Neural cell (in vitro differentiated cells): ENCODE measurements around the gene ABCA4. TPM values are rescaled to one million over a fixed set of nuclear protein-coding genes. Genes with fewer than 3 reads are reported as not detected.

Source experiments
- H2AFZ ChIP-seq: fragments of 200-600, 300-800 bp; sonication (generic), shearing (Covaris generic); 2 replicates; pipeline ENCODE4 v1.6.0; 2014; ENCODE audit warnings: low read depth, mild to moderate bottlenecking, antibody characterized with exemption, low read length, moderate library complexity
- H3F3A ChIP-seq: fragments of 200-600 bp; shearing (Covaris generic); 2 replicates; pipeline ENCODE4 v1.6.1; 2016; ENCODE audit warnings: mild to moderate bottlenecking, moderate library complexity, mixed read lengths, antibody characterized with exemption, low read length; ENCODE audit not compliant: insufficient read depth, poor library complexity, severe bottlenecking
- H3K27ac ChIP-seq: fragments of 200-600, 300-800 bp; sonication (generic), shearing (Covaris generic); 2 replicates; pipeline ENCODE4 v1.5.1; 2014; ENCODE audit warnings: mild to moderate bottlenecking, low read length, moderate library complexity
- H3K27me3 ChIP-seq: fragments of 300-800, 200-600 bp; sonication (generic), shearing (Covaris generic); 2 replicates; pipeline ENCODE4 v1.6.0; 2014; ENCODE audit warnings: mild to moderate bottlenecking, low read depth, low read length, moderate library complexity; ENCODE audit not compliant: insufficient read depth
- H3K36me3 ChIP-seq: fragments of 300-800, 200-600 bp; sonication (generic), shearing (Covaris generic); 2 replicates; pipeline ENCODE4 v1.5.1; 2014; ENCODE audit warnings: mild to moderate bottlenecking, antibody characterized with exemption, low read length, moderate library complexity; ENCODE audit not compliant: insufficient read depth
- H3K4me2 ChIP-seq: fragments of 300-800, 200-600 bp; sonication (generic), shearing (Covaris generic); 2 replicates; pipeline ENCODE4 v1.6.0; 2014; ENCODE audit warnings: mild to moderate bottlenecking, low read length
- H3K4me3 ChIP-seq: fragments of 300-800, 200-600 bp; sonication (generic), shearing (Covaris generic); 2 replicates; pipeline ENCODE4 v1.5.1; 2014; ENCODE audit warnings: mild to moderate bottlenecking, low read length, moderate library complexity
- H3K79me2 ChIP-seq: fragments of 200-600 bp; shearing (Covaris generic); replicated peaks from 2 replicates; pipeline ENCODE4 v1.6.0; 2014; ENCODE audit warnings: mild to moderate bottlenecking, low read length, moderate library complexity; ENCODE audit not compliant: insufficient read depth
- H3K9ac ChIP-seq: fragments of 300-800, 200-600 bp; sonication (generic), shearing (Covaris generic); 2 replicates; pipeline ENCODE4 v1.6.1; 2016; ENCODE audit warnings: mild to moderate bottlenecking, low read length, mixed read lengths
- H3K9me2 ChIP-seq: fragments of 200-600 bp; shearing (Covaris generic); 2 replicates; pipeline ENCODE4 v1.6.1; 2016; ENCODE audit warnings: mild to moderate bottlenecking, low read length, mixed read lengths; ENCODE audit not compliant: insufficient read depth
- H3K9me3 ChIP-seq: fragments of 200-600, 300-800 bp; sonication (generic), shearing (Covaris generic); 2 replicates; pipeline ENCODE4 v1.6.1; 2016; ENCODE audit warnings: mild to moderate bottlenecking, mixed run types, low read length, moderate library complexity, mixed read lengths
- H4K20me1 ChIP-seq: fragments of 200-600 bp; shearing (Covaris generic); 2 replicates; pipeline ENCODE4 v1.6.1; 2016; ENCODE audit warnings: mild to moderate bottlenecking, mixed run types; ENCODE audit not compliant: insufficient read depth
- EP300 ChIP-seq: fragments of 450-650 bp; conservative IDR thresholded peaks from 2 replicates; pipeline ENCODE4 v1.6.1; 2014; ENCODE audit warnings: antibody characterized with exemption, mild to moderate bottlenecking, moderate library complexity; ENCODE audit not compliant: poor library complexity, severe bottlenecking
- EZH2 ChIP-seq: fragments of 200-600, 300-800 bp; shearing (Covaris generic), sonication (generic); IDR thresholded peaks from 2 replicates; pipeline ENCODE4 v1.6.1; 2014; ENCODE audit warnings: antibody characterized with exemption, low read length, borderline replicate concordance, mild to moderate bottlenecking; ENCODE audit not compliant: insufficient read depth, poor library complexity, severe bottlenecking
- MXI1 ChIP-seq: fragments of 450-650 bp; conservative IDR thresholded peaks from 2 replicates; pipeline ENCODE4 v1.6.1; 2014; ENCODE audit warnings: antibody characterized with exemption, mild to moderate bottlenecking; ENCODE audit not compliant: poor library complexity, severe bottlenecking
- POLR2AphosphoS5 ChIP-seq: IDR thresholded peaks from 2 replicates; pipeline ENCODE4 v1.6.1; 2012
- RAD21 ChIP-seq: fragments of 450-650 bp; conservative IDR thresholded peaks from 2 replicates; pipeline ENCODE4 v1.6.1; 2014; ENCODE audit warnings: antibody characterized with exemption, mild to moderate bottlenecking, moderate library complexity
- SMC3 ChIP-seq: fragments of 450-650 bp; conservative IDR thresholded peaks from 2 replicates; pipeline ENCODE4 v1.6.1; 2014; ENCODE audit warnings: antibody characterized with exemption, mild to moderate bottlenecking, moderate library complexity; ENCODE audit not compliant: poor library complexity
- TAF1 ChIP-seq: IDR thresholded peaks from 2 replicates; pipeline ENCODE4 v1.6.1; 2012; ENCODE audit warnings: low read depth
- polyA plus RNA-seq: library from polyadenylated mRNA; depleted of rRNA; stranded (reverse); fragments of >200 nt; gene quantifications from 2 replicates; pipeline ENCODE4 v1.2.3, GENCODE V29; 2014
- TF ChIP-seq, protein P1 (sequence below): IDR thresholded peaks from 2 replicates; pipeline ENCODE4 v1.6.1; 2012; ENCODE audit warnings: borderline replicate concordance
- TF ChIP-seq, protein P2 (sequence below): fragments of 450-650 bp; IDR thresholded peaks from 2 replicates; pipeline ENCODE4 v1.5.1; 2014; ENCODE audit warnings: antibody characterized with exemption, mild to moderate bottlenecking, moderate library complexity; ENCODE audit not compliant: poor library complexity, severe bottlenecking

ABCA4 gene
- polyA plus RNA-seq, 1 donor from 2014 or later = not detected

DNA sequence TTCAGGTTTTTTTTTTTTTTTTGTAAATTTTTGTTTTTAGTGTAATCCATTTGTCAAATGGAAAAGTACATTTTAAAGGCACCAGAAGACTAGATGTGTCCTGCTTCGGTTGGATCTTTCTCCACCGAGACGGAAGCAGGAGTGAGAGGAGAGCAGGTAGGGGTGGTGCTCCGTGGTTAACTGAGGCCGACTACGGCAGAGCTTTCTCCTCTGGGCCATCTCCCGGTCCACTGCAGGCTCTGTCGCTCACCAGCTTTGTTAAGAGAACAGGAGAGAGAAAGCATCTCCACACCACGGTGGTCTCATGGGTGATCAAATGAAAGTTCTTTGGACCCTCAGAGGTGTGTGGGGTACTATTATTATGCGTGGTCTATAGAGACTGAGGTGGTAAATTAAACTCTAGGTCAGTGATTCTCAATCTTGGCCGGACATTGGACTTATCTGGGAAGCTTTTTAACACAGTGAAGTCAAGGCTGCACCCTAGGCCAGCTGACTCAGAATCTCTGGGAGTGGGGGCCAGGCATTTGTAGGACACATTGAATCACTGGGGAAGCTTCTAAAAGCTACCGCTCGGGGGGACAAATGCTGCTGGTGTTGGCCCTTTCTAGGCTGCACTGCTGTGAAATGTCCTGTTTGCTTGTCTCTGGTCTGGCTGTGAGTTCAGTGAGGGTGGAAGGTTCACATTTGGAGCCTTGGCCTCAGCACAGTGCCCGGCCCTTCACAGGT is 25.0 kb downstream of the ABCA4 start:
- H3K27ac ChIP-seq = no peak overlapping the region
- no peak overlapping the region for H2AFZ ChIP-seq
- H3K79me2 ChIP-seq = no peaks in the 10 kb centered on the region
- no peaks in the 10 kb centered on the region for H3K9me3 ChIP-seq
- no peak for TF ChIP-seq POLR2AphosphoS5
- no peak for TF ChIP-seq EZH2
- TF ChIP-seq SMC3 = no peak
- TF ChIP-seq, protein P1, sequence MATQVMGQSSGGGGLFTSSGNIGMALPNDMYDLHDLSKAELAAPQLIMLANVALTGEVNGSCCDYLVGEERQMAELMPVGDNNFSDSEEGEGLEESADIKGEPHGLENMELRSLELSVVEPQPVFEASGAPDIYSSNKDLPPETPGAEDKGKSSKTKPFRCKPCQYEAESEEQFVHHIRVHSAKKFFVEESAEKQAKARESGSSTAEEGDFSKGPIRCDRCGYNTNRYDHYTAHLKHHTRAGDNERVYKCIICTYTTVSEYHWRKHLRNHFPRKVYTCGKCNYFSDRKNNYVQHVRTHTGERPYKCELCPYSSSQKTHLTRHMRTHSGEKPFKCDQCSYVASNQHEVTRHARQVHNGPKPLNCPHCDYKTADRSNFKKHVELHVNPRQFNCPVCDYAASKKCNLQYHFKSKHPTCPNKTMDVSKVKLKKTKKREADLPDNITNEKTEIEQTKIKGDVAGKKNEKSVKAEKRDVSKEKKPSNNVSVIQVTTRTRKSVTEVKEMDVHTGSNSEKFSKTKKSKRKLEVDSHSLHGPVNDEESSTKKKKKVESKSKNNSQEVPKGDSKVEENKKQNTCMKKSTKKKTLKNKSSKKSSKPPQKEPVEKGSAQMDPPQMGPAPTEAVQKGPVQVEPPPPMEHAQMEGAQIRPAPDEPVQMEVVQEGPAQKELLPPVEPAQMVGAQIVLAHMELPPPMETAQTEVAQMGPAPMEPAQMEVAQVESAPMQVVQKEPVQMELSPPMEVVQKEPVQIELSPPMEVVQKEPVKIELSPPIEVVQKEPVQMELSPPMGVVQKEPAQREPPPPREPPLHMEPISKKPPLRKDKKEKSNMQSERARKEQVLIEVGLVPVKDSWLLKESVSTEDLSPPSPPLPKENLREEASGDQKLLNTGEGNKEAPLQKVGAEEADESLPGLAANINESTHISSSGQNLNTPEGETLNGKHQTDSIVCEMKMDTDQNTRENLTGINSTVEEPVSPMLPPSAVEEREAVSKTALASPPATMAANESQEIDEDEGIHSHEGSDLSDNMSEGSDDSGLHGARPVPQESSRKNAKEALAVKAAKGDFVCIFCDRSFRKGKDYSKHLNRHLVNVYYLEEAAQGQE = no peak
- no peak for TF ChIP-seq MXI1
- no peak for TF ChIP-seq EP300
- TF ChIP-seq TAF1 = no peak
- TF ChIP-seq, protein P2, sequence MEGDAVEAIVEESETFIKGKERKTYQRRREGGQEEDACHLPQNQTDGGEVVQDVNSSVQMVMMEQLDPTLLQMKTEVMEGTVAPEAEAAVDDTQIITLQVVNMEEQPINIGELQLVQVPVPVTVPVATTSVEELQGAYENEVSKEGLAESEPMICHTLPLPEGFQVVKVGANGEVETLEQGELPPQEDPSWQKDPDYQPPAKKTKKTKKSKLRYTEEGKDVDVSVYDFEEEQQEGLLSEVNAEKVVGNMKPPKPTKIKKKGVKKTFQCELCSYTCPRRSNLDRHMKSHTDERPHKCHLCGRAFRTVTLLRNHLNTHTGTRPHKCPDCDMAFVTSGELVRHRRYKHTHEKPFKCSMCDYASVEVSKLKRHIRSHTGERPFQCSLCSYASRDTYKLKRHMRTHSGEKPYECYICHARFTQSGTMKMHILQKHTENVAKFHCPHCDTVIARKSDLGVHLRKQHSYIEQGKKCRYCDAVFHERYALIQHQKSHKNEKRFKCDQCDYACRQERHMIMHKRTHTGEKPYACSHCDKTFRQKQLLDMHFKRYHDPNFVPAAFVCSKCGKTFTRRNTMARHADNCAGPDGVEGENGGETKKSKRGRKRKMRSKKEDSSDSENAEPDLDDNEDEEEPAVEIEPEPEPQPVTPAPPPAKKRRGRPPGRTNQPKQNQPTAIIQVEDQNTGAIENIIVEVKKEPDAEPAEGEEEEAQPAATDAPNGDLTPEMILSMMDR = no peak
- no peak for TF ChIP-seq RAD21
- H3K27me3 ChIP-seq = no peaks in the 10 kb centered on the region
- no peaks in the 10 kb centered on the region for H3K9me2 ChIP-seq
- H3K36me3 ChIP-seq = no peaks in the 10 kb centered on the region
- no peaks in the 10 kb centered on the region for H3F3A ChIP-seq
- H3K4me2 ChIP-seq = no peak overlapping the region
- H3K9ac ChIP-seq = no peak overlapping the region
- H4K20me1 ChIP-seq = no peaks in the 10 kb centered on the region
- no peak overlapping the region for H3K4me3 ChIP-seq

DNA sequence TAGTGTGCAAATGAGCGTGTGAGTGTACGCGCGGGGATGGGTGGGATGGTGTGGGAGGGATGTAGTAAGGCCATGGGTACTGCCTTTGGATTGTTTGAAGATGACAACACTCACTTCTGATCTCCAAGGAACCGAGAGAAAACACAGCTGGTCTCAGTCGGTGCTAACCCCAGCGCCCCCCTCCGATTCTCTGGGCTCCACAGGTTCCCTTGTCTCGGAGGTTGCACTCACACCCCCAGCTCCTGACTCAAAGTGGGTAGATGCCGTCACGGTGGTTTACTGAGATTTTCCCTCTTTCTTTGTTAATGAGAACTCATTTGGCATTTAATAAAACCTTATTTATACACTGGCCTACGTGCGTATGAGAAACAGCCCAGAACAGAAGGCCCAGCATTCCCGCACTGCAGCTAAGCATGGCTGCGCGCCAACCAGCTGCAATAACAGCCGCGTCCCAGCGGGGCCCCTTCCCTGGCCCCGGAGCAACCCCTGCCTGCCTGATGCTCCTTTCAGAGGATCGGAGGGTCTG is 25.8 kb downstream of the ABCA4 start:
- no peak overlapping the region for H3K27ac ChIP-seq
- TF ChIP-seq, protein P2 = no peak
- TF ChIP-seq EZH2 (no peak), SMC3 (no peak), TAF1 (no peak), RAD21 (no peak), EP300 (no peak), MXI1 (no peak)
- TF ChIP-seq, protein P1 = no peak
- no peaks in the 10 kb centered on the region for H4K20me1 ChIP-seq
- H3K9me3 ChIP-seq = no peaks in the 10 kb centered on the region
- no peak overlapping the region for H2AFZ ChIP-seq
- no peak overlapping the region for H3K4me3 ChIP-seq
- no peaks in the 10 kb centered on the region for H3F3A ChIP-seq
- no peaks in the 10 kb centered on the region for H3K79me2 ChIP-seq
- no peak overlapping the region for H3K9ac ChIP-seq
- H3K9me2 ChIP-seq = no peaks in the 10 kb centered on the region
- no peaks in the 10 kb centered on the region for H3K27me3 ChIP-seq
- H3K36me3 ChIP-seq = no peaks in the 10 kb centered on the region
- no peak overlapping the region for H3K4me2 ChIP-seq
